OCI-LY1 (cell line): ENCODE measurements around the gene AFF2.

Source experiments
- H2AFZ ChIP-seq: fragments of 200-600 bp; sonication (generic), shearing (Covaris generic); 2 replicates; pipeline ENCODE4 v1.6.0; 2014; ENCODE audit warnings: antibody characterized with exemption, mild to moderate bottlenecking, low read length
- H3F3A ChIP-seq: fragments of 200-600 bp; sonication (generic), shearing (Covaris generic); 2 replicates; pipeline ENCODE4 v1.6.0; 2014; ENCODE audit warnings: mild to moderate bottlenecking, antibody characterized with exemption, low read length, moderate library complexity; ENCODE audit not compliant: insufficient read depth
- H3K27ac ChIP-seq: fragments of 200-600 bp; sonication (generic); 2 replicates; pipeline ENCODE4 v1.5.1; 2014; ENCODE audit warnings: low read length, mixed run types, mild to moderate bottlenecking, low read depth; ENCODE audit not compliant: poor library complexity, severe bottlenecking
- H3K27me3 ChIP-seq: fragments of 200-600 bp; sonication (generic); 2 replicates; pipeline ENCODE4 v1.6.0; 2014; ENCODE audit warnings: antibody characterized with exemption, mild to moderate bottlenecking, low read length, moderate library complexity; ENCODE audit not compliant: insufficient read depth
- H3K36me3 ChIP-seq: fragments of 200-600 bp; sonication (generic); 2 replicates; pipeline ENCODE4 v1.6.1; 2014; ENCODE audit warnings: mild to moderate bottlenecking, antibody characterized with exemption, low read length, moderate library complexity, mixed read lengths; ENCODE audit not compliant: insufficient read depth
- H3K4me1 ChIP-seq: fragments of 200-600 bp; sonication (generic); 2 replicates; pipeline ENCODE4 v1.5.1; 2014; ENCODE audit warnings: mild to moderate bottlenecking, low read length, moderate library complexity; ENCODE audit not compliant: insufficient read depth, severe bottlenecking
- H3K4me2 ChIP-seq: fragments of 200-600 bp; sonication (generic), shearing (Covaris generic); 2 replicates; pipeline ENCODE4 v1.6.1; 2014; ENCODE audit warnings: low read length
- H3K4me3 ChIP-seq: fragments of 200-600 bp; sonication (generic); 2 replicates; pipeline ENCODE4 v1.5.1; 2014; ENCODE audit warnings: low read length, low read depth, mild to moderate bottlenecking, mixed read lengths; ENCODE audit not compliant: poor library complexity, severe bottlenecking
- H3K79me2 ChIP-seq: fragments of 200-600 bp; shearing (Covaris generic); 2 replicates; pipeline ENCODE4 v1.6.1; 2016; ENCODE audit warnings: mixed run types, low read length, mixed read lengths; ENCODE audit not compliant: insufficient read depth
- H3K9ac ChIP-seq: fragments of 200-600 bp; sonication (generic), shearing (Covaris generic); 2 replicates; pipeline ENCODE4 v1.6.1; 2014; ENCODE audit warnings: mild to moderate bottlenecking, low read length, mixed read lengths
- H3K9me2 ChIP-seq: fragments of 200-600 bp; sonication (generic), shearing (Covaris generic); 2 replicates; pipeline ENCODE4 v1.6.1; 2014; ENCODE audit warnings: low read depth, mild to moderate bottlenecking, low read length, mixed read lengths
- H3K9me3 ChIP-seq: fragments of 200-600 bp; shearing (Covaris generic); 2 replicates; pipeline ENCODE4 v1.6.1; 2014; ENCODE audit warnings: low read length, mixed read lengths
- H4K20me1 ChIP-seq: fragments of 200-600 bp; sonication (generic), shearing (Covaris generic); 2 replicates; pipeline ENCODE4 v1.6.0; 2016; ENCODE audit warnings: mild to moderate bottlenecking, low read length; ENCODE audit not compliant: insufficient read depth
- CTCF ChIP-seq: fragments of 200-600 bp; sonication (generic), shearing (Covaris generic); IDR thresholded peaks from 2 replicates; pipeline ENCODE4 v1.5.1; 2017; ENCODE audit warnings: mild to moderate bottlenecking, antibody characterized with exemption, low read length, moderate library complexity, mixed read lengths
- EZH2 ChIP-seq: fragments of 200-600 bp; sonication (generic), shearing (Covaris generic); IDR thresholded peaks from 2 replicates; pipeline ENCODE4 v1.8.0; 2017; ENCODE audit warnings: borderline replicate concordance, mixed run types, mild to moderate bottlenecking, antibody characterized with exemption, low read length, moderate library complexity, mixed read lengths

The AFF2 gene

GRCh38 chrX:148540671-148541583 is 40.5 kb downstream of the AFF2 start:
- peaks cover 90% of the 10 kb centered on the region for H3K4me1 ChIP-seq
- no peaks in the 10 kb centered on the region for H3K36me3 ChIP-seq
- H3K4me2 ChIP-seq: peak overlapping the region; percentile 56
- peak overlapping the region; percentile 48 for H3K9ac ChIP-seq
- H4K20me1 ChIP-seq: no peaks in the 10 kb centered on the region
- no peaks in the 10 kb centered on the region for H3K27me3 ChIP-seq
- H3K4me3 ChIP-seq: peak overlapping the region; percentile 38
- H3F3A ChIP-seq: no peaks in the 10 kb centered on the region
- TF ChIP-seq EZH2 (no peak), CTCF (no peak)
- H3K9me2 ChIP-seq: no peaks in the 10 kb centered on the region
- H3K79me2 ChIP-seq: peaks cover 31% of the 10 kb centered on the region
- H3K27ac ChIP-seq: peak overlapping the region; percentile 85
- no peak overlapping the region for H2AFZ ChIP-seq
- H3K9me3 ChIP-seq: no peaks in the 10 kb centered on the region

GRCh38 chrX:148541584-148541940 is 41.1 kb downstream of the AFF2 start:
- no peaks in the 10 kb centered on the region for H3K36me3 ChIP-seq
- peak overlapping the region; percentile 56 for H3K4me2 ChIP-seq
- peak overlapping the region; percentile 48; the same call in 1 of the 2 replicates for H3K9ac ChIP-seq
- TF ChIP-seq CTCF (no peak), EZH2 (no peak)
- H2AFZ ChIP-seq: no peak overlapping the region
- H3K9me3 ChIP-seq: no peaks in the 10 kb centered on the region
- H3K4me1 ChIP-seq: peaks cover 84% of the 10 kb centered on the region
- no peaks in the 10 kb centered on the region for H3K27me3 ChIP-seq
- H3K4me3 ChIP-seq: peak overlapping the region; percentile 38
- H3F3A ChIP-seq: no peaks in the 10 kb centered on the region
- H4K20me1 ChIP-seq: no peaks in the 10 kb centered on the region
- H3K9me2 ChIP-seq: no peaks in the 10 kb centered on the region
- H3K27ac ChIP-seq: peak overlapping the region; percentile 85
- H3K79me2 ChIP-seq: peaks cover 34% of the 10 kb centered on the region

- no peaks in the 10 kb centered on the region for H4K20me1 ChIP-seq
- H2AFZ ChIP-seq: no peak overlapping the region
- peak; percentile 43 for TF ChIP-seq CTCF
- no peak for TF ChIP-seq EZH2
- no peaks in the 10 kb centered on the region for H3K9me3 ChIP-seq
- peak overlapping the region; percentile 56 for H3K4me2 ChIP-seq
- H3K9ac ChIP-seq: peak overlapping the region; percentile 48; the same call in 1 of the 2 replicates
- H3K9me2 ChIP-seq: no peaks in the 10 kb centered on the region
- H3K79me2 ChIP-seq: peaks cover 31% of the 10 kb centered on the region; the same call in 1 of the 2 replicates
- peaks cover 73% of the 10 kb centered on the region for H3K4me1 ChIP-seq
- H3K27ac ChIP-seq: peak overlapping the region; percentile 85
- no peaks in the 10 kb centered on the region for H3K36me3 ChIP-seq
- no peaks in the 10 kb centered on the region for H3F3A ChIP-seq
- H3K4me3 ChIP-seq: peak overlapping the region; percentile 38
- no peaks in the 10 kb centered on the region for H3K27me3 ChIP-seq
Observed at GRCh38 chrX:148542481-148543255, 42.3 kb downstream of the AFF2 start.
